GM08714 (cell line): ENCODE results near the gene SF3B1.
"Not testable (repeated sequence)": the region's sequence is repeated elsewhere in the genome, so short reads cannot be mapped to it uniquely, and the experiment has no call there.

Experiments used
- H3K4me3 ChIP-seq: fragments of 200-500 bp; sonication (Bioruptor generic); 2 replicates; pipeline ENCODE4 v1.5.1; 2014; ENCODE audit warnings: mild to moderate bottlenecking, low read length, inconsistent platforms
- ZNF274 ChIP-seq: IDR thresholded peaks from 2 replicates; pipeline ENCODE4 v1.6.1; 2012; ENCODE audit warnings: mild to moderate bottlenecking, low read depth, low read length

Gene SF3B1

GRCh38 chr2:197434541-197435513 is at the start of gene SF3B1:
SF3B1 (minus strand) TSS chr2:197435028; CDS start chr2:197434999, 29 bp downstream.
- peak within 1 kb of the TSS; percentile 92 for H3K4me3 ChIP-seq
- TF ChIP-seq ZNF274: no peak

DNA sequence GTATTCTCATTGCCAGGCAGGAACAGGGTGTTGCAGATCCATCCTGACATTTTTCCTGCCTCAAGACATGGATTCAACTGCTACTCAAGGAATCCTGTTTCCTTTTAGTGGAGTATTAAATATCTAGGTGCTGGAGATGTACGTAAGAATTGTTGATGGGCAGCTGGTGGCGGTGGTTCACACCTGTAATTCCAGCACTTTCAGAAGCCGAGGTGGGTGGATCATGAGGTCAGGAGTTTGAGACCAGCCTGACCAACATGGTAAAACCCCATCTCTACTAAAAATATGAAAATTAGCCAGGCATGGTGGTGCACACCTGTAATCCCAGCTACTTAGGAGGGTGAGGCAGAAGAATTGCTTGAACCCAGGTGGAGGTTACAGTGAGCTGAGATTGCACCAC is 49.4 kb upstream of the SF3B1 start:
- H3K4me3 ChIP-seq: not testable (repeated sequence)

DNA sequence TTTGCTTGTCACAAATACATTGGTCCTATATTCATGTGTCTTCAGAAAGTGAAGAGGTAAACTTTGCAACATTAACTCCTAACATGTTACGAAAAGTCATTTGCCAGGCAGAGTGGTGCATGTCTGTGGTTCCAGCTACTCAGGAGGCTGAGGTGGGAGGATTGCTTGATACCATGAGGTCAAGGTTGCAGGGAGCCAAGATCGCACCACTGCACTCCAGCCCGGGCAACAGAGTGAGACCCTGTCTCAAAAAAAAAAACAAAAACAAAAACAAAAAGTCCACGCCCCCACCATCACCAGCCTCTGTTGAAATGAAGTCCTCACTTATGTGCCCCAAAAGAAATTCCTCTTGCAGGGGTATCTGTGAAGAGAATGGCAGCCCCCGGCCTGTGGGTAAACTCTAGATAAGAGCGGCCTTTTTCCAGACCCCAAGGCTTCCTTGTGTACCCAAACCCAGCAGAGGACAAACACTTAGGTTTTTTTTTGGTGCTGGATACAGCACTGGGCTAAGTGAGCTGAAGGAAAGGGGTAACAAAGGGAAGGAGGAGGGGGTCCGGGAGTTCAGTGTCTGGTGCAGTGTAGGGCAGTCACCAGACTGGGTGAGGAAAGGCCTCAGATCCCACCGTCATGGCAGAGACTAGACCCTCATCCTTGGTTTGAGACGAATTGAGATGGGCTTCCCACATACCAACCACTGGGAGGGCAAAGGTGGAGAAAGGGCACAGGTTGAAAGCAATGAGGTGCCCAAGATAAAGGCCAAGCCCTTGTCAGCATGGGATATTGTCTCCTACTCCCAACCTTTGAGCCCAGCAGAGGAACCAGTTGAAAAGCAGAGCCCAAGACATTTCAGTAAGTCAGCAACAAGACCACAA is 45.6 kb upstream of the SF3B1 start:
- no peak overlapping the region for H3K4me3 ChIP-seq
- no peak for TF ChIP-seq ZNF274

- TF ChIP-seq ZNF274: no peak
- no peak overlapping the region for H3K4me3 ChIP-seq
These were observed 43.0 kb upstream of the SF3B1 start for GRCh38 chr2:197477797-197478196.

- no peak for TF ChIP-seq ZNF274
These were observed 37.3 kb upstream of the SF3B1 start for GRCh38 chr2:197472166-197472565.

GRCh38 chr2:197464175-197464574 is 29.3 kb upstream of the SF3B1 start:
- no peak overlapping the region for H3K4me3 ChIP-seq
- no peak for TF ChIP-seq ZNF274

More at GRCh38 chr2:197472166-197472565, 37.3 kb upstream of the SF3B1 start:
- no peak overlapping the region for H3K4me3 ChIP-seq

- TF ChIP-seq ZNF274: no peak
- H3K4me3 ChIP-seq: no peak overlapping the region
These were observed 26.2 kb upstream of the SF3B1 start for GRCh38 chr2:197461057-197461456.

GRCh38 chr2:197460649-197461048 is 25.8 kb upstream of the SF3B1 start:
- no peak overlapping the region for H3K4me3 ChIP-seq
- TF ChIP-seq ZNF274: no peak

DNA sequence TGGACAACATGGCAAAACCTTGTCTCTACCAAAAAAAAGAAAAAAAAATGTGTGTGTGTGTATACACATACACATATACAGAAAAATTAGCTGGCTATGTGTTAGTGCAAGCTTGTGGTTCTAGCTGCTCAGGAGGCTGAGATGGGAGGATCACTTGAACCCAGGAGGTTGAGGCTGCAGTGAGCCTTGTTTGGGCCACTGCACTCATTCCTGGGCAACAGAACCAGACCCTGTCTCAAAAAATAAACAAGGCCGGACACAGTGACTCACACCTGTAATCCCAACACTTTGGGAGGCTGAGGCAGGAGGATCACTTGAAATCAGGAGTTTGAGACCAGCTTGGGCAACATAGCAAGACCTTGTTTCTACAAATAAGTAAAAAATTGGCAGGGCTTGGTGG is 20.6 kb upstream of the SF3B1 start:
- no peak for TF ChIP-seq ZNF274
- H3K4me3 ChIP-seq: no peak overlapping the region

- TF ChIP-seq ZNF274: no peak
- H3K4me3 ChIP-seq: peak overlapping the region; percentile 69; the same call in 1 of the 2 replicates
These were observed 20.1 kb upstream of the SF3B1 start for GRCh38 chr2:197454923-197455322.

- H3K4me3 ChIP-seq: peak overlapping the region; percentile 69
- TF ChIP-seq ZNF274: no peak
These were observed 19.1 kb upstream of the SF3B1 start for GRCh38 chr2:197453914-197454398.

GRCh38 chr2:197453123-197453913 is 18.5 kb upstream of the SF3B1 start, which contains the start of gene COQ10B:
COQ10B (plus strand) TSS chr2:197453552; CDS start chr2:197453561, 9 bp downstream.
- TF ChIP-seq ZNF274: no peak
- H3K4me3 ChIP-seq: peak within 1 kb of the TSS; percentile 69

DNA sequence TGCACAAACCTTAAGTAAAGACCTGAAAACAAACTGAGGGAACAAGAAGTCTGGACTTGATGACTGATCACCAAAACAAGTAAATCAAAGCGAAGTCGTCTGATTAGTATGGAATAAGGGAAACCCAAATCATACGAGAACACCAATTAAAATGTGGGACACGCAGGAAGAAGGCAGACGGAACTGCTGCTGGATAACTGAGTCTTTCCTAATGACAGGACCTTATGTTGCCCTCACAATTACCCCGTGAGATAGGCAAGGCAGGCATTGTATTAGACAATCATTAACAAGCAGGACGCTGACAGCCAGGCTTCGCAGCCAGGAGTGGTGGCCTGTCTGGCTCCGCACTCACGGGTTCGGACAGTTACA is 17.9 kb upstream of the SF3B1 start:
- peak overlapping the region; percentile 69 for H3K4me3 ChIP-seq
- no peak for TF ChIP-seq ZNF274

DNA sequence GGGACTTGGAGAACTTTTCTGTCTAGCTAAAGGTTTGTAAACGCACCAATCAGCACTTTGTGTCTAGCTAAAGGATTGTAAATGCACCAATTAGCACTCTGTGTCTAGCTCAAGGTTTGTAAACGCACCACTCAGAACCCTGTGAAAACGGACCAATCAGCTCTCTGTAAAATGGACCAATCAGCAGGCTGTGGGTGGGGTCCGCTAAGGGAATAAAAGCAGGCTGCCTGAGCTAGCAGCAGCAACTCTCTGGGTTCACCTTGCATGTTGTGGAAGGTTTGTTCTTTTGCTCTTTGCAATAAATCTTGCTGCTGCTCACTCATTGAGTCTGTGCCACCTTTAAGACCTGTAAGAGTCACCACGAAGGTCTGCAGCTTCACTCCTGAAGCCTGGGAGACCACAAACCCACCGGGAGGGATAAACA is 16.1 kb upstream of the SF3B1 start:
- H3K4me3 ChIP-seq: not testable (repeated sequence)
